Parathyroid adenoma (tissue), 2 donors: Measurements from ENCODE around the gene CLDN6.
A peak's percentile ranks its signal among the peaks of the same experiment; 100 is the strongest.

Experiments used
- H2AFZ ChIP-seq: fragments of 300-600 bp; sonication (generic); one replicate; pipeline ENCODE4 v1.7.0; 2017; ENCODE audit warnings: antibody characterized with exemption, mild to moderate bottlenecking
- H3K27ac ChIP-seq: fragments of 300-600 bp; sonication (generic); one replicate; pipeline ENCODE4 v1.7.0; 2017
- H3K27me3 ChIP-seq: fragments of 300-600 bp; sonication (generic); one replicate; pipeline ENCODE4 v1.7.0; 2017; ENCODE audit warnings: low read length; ENCODE audit not compliant: control insufficient read depth, insufficient read depth
- H3K36me3 ChIP-seq: fragments of 300-600 bp; sonication (generic); one replicate; pipeline ENCODE4 v1.7.0; 2017; ENCODE audit warnings: low read length; ENCODE audit not compliant: control insufficient read depth, insufficient read depth
- H3K4me1 ChIP-seq: fragments of 300-600 bp; sonication (generic); one replicate; pipeline ENCODE4 v1.7.0; 2017; ENCODE audit warnings: control low read depth
- H3K4me2 ChIP-seq: fragments of 300-600 bp; sonication (generic); one replicate; pipeline ENCODE4 v1.7.0; 2017; ENCODE audit warnings: low read length
- H3K4me3 ChIP-seq: fragments of 300-600 bp; sonication (generic); one replicate; pipeline ENCODE4 v1.7.0; 2017; ENCODE audit warnings: low read depth, low read length
- H3K79me2 ChIP-seq: fragments of 300-600 bp; sonication (generic); one replicate; pipeline ENCODE4 v1.7.0; 2017; ENCODE audit warnings: control low read depth
- H3K9ac ChIP-seq: fragments of 300-600 bp; sonication (generic); one replicate; pipeline ENCODE4 v1.7.0; 2017; ENCODE audit warnings: mild to moderate bottlenecking
- H3K9me3 ChIP-seq: fragments of 300-600 bp; sonication (generic); one replicate; pipeline ENCODE4 v1.7.0; 2017; ENCODE audit warnings: low read length; ENCODE audit not compliant: control insufficient read depth
- CTCF ChIP-seq: fragments of 300-600 bp; sonication (generic); IDR thresholded peaks from one replicate; pipeline ENCODE4 v1.7.0; 2017; ENCODE audit warnings: antibody characterized with exemption, mild to moderate bottlenecking
- donor health status: primary hyperparathyroidism.

CLDN6 gene

GRCh38 chr16:3050487-3050886 lies 32.5 kb upstream of the CLDN6 start:
- peaks cover 3% of the 10 kb centered on the region for H3K4me1 ChIP-seq
- H2AFZ ChIP-seq = no peak overlapping the region
- H3K36me3 ChIP-seq = no peaks in the 10 kb centered on the region
- no peak overlapping the region for H3K4me3 ChIP-seq
- H3K27ac ChIP-seq = no peak overlapping the region
- no peak overlapping the region for H3K4me2 ChIP-seq
- H3K9me3 ChIP-seq = no peaks in the 10 kb centered on the region
- peaks cover 9% of the 10 kb centered on the region for H3K27me3 ChIP-seq
- no peak overlapping the region for H3K9ac ChIP-seq
- TF ChIP-seq CTCF = no peak
- H3K79me2 ChIP-seq = no peaks in the 10 kb centered on the region

GRCh38 chr16:3049921-3050481 lies 32.0 kb upstream of the CLDN6 start:
- Histone ChIP-seq H3K36me3 (no peaks in the 10 kb centered on the region), H3K9ac (no peak overlapping the region), H3K4me2 (no peak overlapping the region), H3K27ac (no peak overlapping the region), H3K27me3 (peaks cover 9% of the 10 kb centered on the region), H3K4me1 (peaks cover 3% of the 10 kb centered on the region), H3K4me3 (no peak overlapping the region), H3K9me3 (no peaks in the 10 kb centered on the region), H3K79me2 (no peaks in the 10 kb centered on the region), H2AFZ (no peak overlapping the region)
- no peak for TF ChIP-seq CTCF

- Histone ChIP-seq H3K4me2 (no peak overlapping the region), H3K4me1 (peaks cover 3% of the 10 kb centered on the region), H3K9ac (no peak overlapping the region), H3K4me3 (no peak overlapping the region), H3K27ac (no peak overlapping the region), H3K9me3 (no peaks in the 10 kb centered on the region), H3K79me2 (no peaks in the 10 kb centered on the region), H3K27me3 (peaks cover 9% of the 10 kb centered on the region), H2AFZ (no peak overlapping the region), H3K36me3 (no peaks in the 10 kb centered on the region)
- no peak for TF ChIP-seq CTCF
These were observed 29.4 kb upstream of the CLDN6 start for GRCh38 chr16:3047387-3047720.

- peak overlapping the region; percentile 17 for H3K4me2 ChIP-seq
- H3K36me3 ChIP-seq = no peaks in the 10 kb centered on the region
- H3K4me3 ChIP-seq = no peak overlapping the region
- H3K9me3 ChIP-seq = no peaks in the 10 kb centered on the region
- TF ChIP-seq CTCF = no peak
- no peak overlapping the region for H2AFZ ChIP-seq
- H3K9ac ChIP-seq = no peak overlapping the region
- H3K27ac ChIP-seq = no peak overlapping the region
- H3K4me1 ChIP-seq = peaks cover 3% of the 10 kb centered on the region
- peaks cover 9% of the 10 kb centered on the region for H3K27me3 ChIP-seq
- no peaks in the 10 kb centered on the region for H3K79me2 ChIP-seq
These were observed 28.8 kb upstream of the CLDN6 start for GRCh38 chr16:3046641-3047386.
